HFF-Myc (cell line): ENCODE results near the gene TFB2M.

Experiments
- DNase-seq: peaks from one replicate; pipeline ENCODE4 v3.0.0-alpha.2; 2011; ENCODE audit warnings: low read depth; ENCODE audit errors: extremely low read depth
- H3K4me3 ChIP-seq: replicated peaks from 2 replicates; pipeline ENCODE4 v1.5.1; 2011; ENCODE audit warnings: low read depth, mild to moderate bottlenecking, control low read depth, low read length
- TF ChIP-seq, protein P1 (sequence below): IDR thresholded peaks from 2 replicates; pipeline ENCODE4 v1.5.1; 2012; ENCODE audit warnings: mild to moderate bottlenecking, low read depth, low read length, control low read depth; ENCODE audit errors: missing control alignments

The TFB2M gene

DNA sequence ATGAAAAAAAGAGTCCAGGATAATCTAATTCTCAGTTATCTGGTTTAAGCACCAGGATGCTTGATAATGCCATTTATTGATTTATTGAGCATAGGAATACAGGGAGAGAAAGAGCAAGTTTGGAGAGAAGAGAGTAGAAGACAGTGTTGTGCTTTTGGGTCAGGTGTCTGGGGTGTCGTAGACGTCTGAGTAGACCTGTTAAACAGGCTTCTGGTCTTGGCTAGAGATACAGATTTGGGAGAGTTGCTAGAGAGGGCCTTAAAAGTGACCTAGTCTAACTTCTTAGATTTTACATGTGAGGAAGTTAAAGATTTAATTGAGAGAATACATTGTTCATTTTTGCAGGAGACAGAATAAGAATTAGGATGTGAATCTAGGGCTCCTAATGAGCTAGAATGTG is 34.5 kb upstream of the TFB2M start:
- TF ChIP-seq, protein P1, sequence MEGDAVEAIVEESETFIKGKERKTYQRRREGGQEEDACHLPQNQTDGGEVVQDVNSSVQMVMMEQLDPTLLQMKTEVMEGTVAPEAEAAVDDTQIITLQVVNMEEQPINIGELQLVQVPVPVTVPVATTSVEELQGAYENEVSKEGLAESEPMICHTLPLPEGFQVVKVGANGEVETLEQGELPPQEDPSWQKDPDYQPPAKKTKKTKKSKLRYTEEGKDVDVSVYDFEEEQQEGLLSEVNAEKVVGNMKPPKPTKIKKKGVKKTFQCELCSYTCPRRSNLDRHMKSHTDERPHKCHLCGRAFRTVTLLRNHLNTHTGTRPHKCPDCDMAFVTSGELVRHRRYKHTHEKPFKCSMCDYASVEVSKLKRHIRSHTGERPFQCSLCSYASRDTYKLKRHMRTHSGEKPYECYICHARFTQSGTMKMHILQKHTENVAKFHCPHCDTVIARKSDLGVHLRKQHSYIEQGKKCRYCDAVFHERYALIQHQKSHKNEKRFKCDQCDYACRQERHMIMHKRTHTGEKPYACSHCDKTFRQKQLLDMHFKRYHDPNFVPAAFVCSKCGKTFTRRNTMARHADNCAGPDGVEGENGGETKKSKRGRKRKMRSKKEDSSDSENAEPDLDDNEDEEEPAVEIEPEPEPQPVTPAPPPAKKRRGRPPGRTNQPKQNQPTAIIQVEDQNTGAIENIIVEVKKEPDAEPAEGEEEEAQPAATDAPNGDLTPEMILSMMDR: no peak
- no peak overlapping the region for H3K4me3 ChIP-seq
- DNase-seq: no peak

DNA sequence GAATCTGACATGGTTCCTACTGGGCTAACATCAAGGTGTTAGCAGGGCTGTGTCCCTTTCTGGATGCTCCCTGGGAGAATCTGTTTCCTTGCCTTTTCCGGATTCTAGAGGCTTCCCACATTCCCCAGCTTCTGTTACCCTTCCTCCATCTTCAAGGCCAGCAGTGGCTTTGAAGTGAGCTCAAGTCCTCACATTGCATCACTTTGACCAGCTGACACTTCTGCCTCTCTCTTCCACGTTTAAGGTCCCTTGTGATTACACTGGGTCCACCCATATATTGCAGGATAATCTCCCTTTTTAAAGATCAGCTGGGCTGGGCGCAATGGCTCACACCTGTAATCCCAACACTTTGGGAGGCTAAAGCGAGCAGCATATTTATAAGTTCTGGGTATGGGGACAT is 33.3 kb upstream of the TFB2M start:
- no peak for DNase-seq

DNA sequence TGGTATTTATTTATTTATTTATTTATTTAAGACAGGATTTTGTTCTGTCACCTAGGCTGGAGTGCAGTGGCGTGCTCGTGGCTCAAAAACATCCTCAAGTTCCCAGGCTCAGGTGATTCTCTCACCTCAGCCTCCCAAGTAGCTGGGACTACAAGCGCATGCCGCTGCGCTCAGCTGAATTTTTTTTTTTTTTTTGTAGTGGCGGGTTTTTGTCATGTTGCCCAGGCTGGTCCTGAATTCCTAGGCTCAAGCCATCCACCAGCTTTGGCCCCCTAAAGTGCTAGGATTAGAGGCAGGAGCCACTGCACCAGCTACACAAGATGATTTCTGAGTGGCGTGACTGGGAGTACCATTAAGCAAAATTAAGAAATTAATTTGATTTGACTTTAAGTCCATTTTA is 31.9 kb upstream of the TFB2M start:
- TF ChIP-seq, protein P1: no peak
- DNase-seq: no peak
- H3K4me3 ChIP-seq: no peak overlapping the region

More for the DNA sequence above, 33.3 kb upstream of the TFB2M start:
- TF ChIP-seq, protein P1: no peak
- no peak overlapping the region for H3K4me3 ChIP-seq

DNA sequence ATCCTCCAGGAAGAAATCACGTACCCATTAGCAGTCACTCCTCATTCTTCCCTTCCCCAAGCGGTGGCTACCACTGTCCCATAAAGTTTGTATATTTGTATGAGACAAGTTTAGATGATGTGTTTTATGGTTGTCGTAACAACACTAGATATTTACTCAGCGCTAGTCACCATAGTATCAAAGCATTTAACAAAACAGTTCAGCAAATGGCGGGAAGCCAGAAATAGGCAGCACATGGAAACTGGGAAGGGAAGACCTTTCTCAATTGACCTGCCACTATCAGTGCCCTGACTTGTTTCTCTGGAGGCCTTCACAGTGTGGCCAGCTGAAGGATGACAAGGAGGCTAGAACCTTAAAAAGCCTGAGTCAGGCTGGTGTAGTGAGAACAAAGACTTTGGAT is 31.3 kb upstream of the TFB2M start:
- no peak overlapping the region for H3K4me3 ChIP-seq

DNA sequence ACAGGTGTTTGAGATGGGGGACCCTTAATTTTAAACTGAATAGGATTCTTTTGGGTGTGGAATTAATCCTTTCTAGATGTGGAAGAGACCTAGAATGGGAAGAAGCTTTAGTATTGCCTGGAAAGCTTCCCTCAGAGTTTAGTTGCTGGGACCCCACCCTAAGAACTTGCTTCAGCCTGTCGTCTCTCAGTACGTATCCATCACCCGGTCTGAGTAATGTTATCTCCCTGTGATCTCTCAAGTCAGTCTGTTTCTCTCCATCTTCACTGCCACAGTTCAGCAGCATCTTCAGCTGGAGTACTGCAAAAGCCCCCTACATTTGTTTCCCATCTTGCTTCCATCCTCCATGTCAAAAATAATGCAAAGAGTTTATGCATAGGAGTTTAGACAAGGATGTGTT is 29.1 kb upstream of the TFB2M start:
- TF ChIP-seq, protein P1: no peak
- DNase-seq: no peak

More for the DNA sequence above, 31.3 kb upstream of the TFB2M start:
- DNase-seq: peak; percentile 75
- TF ChIP-seq, protein P1: no peak

DNA sequence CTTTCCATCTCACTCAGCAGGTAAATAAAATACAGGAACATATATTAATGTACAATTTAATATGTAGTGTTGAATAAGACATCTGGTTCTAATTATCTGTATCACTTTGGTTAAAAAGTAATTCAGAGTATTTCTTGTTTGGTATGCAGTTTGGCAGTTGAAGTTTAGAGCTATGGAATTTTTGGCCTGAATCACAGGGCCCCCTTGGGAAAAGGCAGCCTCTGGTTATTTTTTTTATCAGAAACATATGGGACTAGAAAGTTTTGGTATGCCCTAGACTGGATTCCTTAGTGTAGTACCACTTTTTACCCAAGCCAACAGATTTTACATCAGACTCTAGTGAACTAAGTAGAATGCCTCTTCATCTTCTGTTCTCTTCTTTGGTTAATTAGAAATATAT is 26.6 kb upstream of the TFB2M start:
- peak; percentile 83 for DNase-seq
- TF ChIP-seq, protein P1: no peak
- H3K4me3 ChIP-seq: no peak overlapping the region

More for the DNA sequence above, 29.1 kb upstream of the TFB2M start:
- H3K4me3 ChIP-seq: no peak overlapping the region

DNA sequence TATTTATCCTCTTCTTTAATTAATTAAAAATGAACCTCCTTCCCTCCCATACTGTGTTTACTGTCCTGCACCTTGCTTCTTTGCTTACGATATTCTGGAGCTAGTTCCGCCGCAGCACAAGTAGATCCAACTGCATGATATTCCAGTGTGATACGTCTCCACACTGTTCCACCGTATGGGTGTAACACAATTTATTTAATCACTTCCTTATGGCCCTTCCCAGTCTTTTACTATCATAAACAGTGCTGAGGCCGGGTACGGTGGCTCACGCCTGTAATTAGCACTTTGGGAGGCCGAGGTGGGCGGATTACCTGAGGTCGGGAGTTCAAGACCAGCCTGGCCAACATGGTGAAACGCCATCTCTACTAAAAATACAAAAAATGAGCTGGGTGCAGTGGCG is 25.9 kb upstream of the TFB2M start:
- TF ChIP-seq, protein P1: no peak
- DNase-seq: no peak
- no peak overlapping the region for H3K4me3 ChIP-seq
